HL-60 (cell line): ENCODE measurements around the gene METTL3.

Experiments
- POLR2AphosphoS5 ChIP-seq: IDR thresholded peaks from 2 replicates; pipeline ENCODE4 v1.6.1; 2012; ENCODE audit warnings: low read depth
- TF ChIP-seq, protein P1 (sequence below): IDR thresholded peaks from one replicate; pipeline ENCODE4 v1.5.1; 2011; ENCODE audit warnings: low read length, control low read depth, inconsistent platforms; ENCODE audit not compliant: insufficient read depth
- TF ChIP-seq, protein P2 (sequence below): IDR thresholded peaks from 2 replicates; pipeline ENCODE4 v1.6.1; 2012; ENCODE audit warnings: low read depth; ENCODE audit not compliant: insufficient replicate concordance

DNA sequence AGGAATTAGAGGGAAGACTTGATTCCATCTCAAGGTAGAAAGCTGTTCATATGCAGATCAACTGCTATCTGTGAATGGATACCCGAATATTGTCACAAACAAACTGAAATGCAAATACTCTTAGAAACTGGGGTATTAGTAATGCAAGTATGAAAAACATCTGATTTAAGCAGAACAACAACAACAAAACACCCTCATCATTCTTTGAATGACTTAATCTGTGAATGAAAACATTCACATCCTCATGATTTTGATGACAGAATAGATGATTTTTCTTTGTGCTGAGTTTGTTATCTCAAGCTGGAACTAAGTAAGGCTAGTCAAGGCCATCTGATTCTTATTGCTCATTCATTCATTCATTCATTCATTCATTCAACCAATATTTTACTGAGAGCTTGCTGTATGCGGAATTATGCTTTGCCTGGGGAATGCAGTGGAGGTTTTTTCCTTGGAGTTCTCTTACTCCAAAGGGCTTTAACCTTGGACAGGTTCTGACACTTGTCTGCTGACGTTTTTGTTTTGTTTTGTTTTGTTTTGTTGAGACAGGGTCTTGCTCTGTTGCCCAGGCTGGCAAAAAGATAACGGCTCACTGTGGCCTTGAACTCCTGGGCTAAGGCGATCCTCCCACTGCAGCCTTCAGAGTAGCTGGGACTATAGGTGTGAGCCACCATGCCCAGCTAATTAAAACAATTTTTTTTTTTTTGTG, 45.4 kb upstream of the METTL3 start:
- TF ChIP-seq, protein P1, sequence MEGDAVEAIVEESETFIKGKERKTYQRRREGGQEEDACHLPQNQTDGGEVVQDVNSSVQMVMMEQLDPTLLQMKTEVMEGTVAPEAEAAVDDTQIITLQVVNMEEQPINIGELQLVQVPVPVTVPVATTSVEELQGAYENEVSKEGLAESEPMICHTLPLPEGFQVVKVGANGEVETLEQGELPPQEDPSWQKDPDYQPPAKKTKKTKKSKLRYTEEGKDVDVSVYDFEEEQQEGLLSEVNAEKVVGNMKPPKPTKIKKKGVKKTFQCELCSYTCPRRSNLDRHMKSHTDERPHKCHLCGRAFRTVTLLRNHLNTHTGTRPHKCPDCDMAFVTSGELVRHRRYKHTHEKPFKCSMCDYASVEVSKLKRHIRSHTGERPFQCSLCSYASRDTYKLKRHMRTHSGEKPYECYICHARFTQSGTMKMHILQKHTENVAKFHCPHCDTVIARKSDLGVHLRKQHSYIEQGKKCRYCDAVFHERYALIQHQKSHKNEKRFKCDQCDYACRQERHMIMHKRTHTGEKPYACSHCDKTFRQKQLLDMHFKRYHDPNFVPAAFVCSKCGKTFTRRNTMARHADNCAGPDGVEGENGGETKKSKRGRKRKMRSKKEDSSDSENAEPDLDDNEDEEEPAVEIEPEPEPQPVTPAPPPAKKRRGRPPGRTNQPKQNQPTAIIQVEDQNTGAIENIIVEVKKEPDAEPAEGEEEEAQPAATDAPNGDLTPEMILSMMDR = no peak
- no peak for TF ChIP-seq POLR2AphosphoS5
- TF ChIP-seq, protein P2, sequence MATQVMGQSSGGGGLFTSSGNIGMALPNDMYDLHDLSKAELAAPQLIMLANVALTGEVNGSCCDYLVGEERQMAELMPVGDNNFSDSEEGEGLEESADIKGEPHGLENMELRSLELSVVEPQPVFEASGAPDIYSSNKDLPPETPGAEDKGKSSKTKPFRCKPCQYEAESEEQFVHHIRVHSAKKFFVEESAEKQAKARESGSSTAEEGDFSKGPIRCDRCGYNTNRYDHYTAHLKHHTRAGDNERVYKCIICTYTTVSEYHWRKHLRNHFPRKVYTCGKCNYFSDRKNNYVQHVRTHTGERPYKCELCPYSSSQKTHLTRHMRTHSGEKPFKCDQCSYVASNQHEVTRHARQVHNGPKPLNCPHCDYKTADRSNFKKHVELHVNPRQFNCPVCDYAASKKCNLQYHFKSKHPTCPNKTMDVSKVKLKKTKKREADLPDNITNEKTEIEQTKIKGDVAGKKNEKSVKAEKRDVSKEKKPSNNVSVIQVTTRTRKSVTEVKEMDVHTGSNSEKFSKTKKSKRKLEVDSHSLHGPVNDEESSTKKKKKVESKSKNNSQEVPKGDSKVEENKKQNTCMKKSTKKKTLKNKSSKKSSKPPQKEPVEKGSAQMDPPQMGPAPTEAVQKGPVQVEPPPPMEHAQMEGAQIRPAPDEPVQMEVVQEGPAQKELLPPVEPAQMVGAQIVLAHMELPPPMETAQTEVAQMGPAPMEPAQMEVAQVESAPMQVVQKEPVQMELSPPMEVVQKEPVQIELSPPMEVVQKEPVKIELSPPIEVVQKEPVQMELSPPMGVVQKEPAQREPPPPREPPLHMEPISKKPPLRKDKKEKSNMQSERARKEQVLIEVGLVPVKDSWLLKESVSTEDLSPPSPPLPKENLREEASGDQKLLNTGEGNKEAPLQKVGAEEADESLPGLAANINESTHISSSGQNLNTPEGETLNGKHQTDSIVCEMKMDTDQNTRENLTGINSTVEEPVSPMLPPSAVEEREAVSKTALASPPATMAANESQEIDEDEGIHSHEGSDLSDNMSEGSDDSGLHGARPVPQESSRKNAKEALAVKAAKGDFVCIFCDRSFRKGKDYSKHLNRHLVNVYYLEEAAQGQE = no peak
